Measurements from ENCODE around the gene HSPA1B. TPM values are rescaled to one million over a fixed set of nuclear protein-coding genes. Genes with fewer than 3 reads are reported as not detected.
"Not testable (repeated sequence)": the region's sequence is repeated elsewhere in the genome, so short reads cannot be mapped to it uniquely, and the experiment has no call there.

HSPA1B gene
- total RNA-seq, 1 donor from 2014 or later = 132 TPM

DNA sequence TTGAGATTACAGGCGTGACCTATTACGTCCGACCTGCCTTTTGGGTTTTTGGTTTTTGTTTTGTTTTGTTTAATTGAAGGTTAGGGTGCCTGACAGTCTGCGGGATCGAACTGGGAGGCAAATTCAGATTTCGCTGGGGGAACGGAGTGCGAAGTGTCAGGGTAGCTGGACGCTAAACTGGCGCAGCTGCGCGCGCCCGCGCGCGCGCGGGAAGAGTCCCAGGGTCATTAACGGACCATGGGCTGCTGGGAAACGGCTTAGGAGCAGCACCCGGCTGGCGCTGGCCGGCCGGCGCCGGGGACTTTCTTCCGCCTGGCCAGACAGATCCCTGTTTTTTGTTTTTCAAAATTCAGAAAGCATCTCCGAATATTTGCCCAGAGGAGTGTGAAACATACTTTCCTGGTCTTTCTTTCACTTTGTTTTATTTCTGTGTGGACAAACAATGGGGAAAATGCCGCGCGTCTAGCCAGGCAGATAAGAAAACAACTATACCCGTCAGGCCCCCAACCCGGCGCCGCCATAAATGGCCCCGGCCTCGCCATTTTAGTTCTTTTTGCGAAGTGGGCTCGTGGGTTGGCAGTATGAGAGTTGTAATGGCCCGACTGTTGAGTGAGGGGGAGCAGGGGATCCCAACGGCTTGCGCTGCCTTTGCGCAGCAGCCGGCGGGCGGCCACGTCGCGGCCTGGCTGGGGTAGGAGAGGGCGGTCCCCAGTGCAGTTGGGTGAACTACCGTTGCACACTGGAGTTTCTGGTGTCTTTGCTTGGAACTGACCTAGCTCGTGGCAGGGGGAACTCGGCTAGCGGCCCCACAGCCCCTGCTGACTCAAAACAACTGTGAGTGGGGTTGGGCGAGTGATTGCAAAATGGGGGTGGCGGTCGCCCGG lies 7.1 kb downstream of the HSPA1B start:
- Mint-ChIP-seq H3K4me1 (ENCODE audit: unreplicated experiment) (peaks cover 48% of the 10 kb centered on the region), H3K9me3 (no peaks in the 10 kb centered on the region), H3K27ac (peak overlapping the region; percentile 99), H3K4me3 (peak overlapping the region; percentile 98), H3K27me3 (no peaks in the 10 kb centered on the region), H3K36me3 (peaks cover 37% of the 10 kb centered on the region)
- peak; percentile 86 for DNase-seq (ENCODE audit: extremely low spot score, unreplicated experiment)
- TF ChIP-seq, protein P1, sequence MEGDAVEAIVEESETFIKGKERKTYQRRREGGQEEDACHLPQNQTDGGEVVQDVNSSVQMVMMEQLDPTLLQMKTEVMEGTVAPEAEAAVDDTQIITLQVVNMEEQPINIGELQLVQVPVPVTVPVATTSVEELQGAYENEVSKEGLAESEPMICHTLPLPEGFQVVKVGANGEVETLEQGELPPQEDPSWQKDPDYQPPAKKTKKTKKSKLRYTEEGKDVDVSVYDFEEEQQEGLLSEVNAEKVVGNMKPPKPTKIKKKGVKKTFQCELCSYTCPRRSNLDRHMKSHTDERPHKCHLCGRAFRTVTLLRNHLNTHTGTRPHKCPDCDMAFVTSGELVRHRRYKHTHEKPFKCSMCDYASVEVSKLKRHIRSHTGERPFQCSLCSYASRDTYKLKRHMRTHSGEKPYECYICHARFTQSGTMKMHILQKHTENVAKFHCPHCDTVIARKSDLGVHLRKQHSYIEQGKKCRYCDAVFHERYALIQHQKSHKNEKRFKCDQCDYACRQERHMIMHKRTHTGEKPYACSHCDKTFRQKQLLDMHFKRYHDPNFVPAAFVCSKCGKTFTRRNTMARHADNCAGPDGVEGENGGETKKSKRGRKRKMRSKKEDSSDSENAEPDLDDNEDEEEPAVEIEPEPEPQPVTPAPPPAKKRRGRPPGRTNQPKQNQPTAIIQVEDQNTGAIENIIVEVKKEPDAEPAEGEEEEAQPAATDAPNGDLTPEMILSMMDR (conservative IDR thresholded peaks at IDR 0.05) = no peak

DNA sequence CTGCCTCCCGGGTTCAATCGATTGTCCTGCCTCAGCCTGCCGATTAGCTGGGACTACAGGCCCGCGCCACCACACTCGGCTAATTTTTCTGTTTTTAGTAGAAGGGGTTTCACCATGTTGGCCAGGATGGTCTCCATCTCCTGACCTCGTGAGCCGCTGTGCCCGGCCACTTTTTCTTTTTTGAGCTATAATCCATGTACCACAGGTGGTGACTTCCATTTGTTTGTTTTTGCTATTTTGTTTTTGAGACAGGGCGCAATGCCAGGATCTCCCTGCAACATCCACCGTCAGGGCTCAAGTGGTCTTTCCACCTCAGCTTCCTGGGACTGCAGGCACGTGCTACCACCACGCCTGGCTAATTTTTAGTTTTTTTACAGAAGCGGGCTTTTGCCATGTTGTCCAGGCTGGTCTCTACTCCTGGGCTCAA lies 8.5 kb downstream of the HSPA1B start:
- Mint-ChIP-seq H3K4me1 (ENCODE audit: unreplicated experiment) (peaks cover 35% of the 10 kb centered on the region), H3K27ac (peak overlapping the region; percentile 99), H3K9me3 (no peaks in the 10 kb centered on the region), H3K27me3 (no peaks in the 10 kb centered on the region), H3K36me3 (peaks cover 43% of the 10 kb centered on the region), H3K4me3 (peak overlapping the region; percentile 98)
- TF ChIP-seq, protein P1 (conservative IDR thresholded peaks at IDR 0.05) = peak; percentile 4
- DNase-seq (ENCODE audit: extremely low spot score, unreplicated experiment) = no peak

DNA sequence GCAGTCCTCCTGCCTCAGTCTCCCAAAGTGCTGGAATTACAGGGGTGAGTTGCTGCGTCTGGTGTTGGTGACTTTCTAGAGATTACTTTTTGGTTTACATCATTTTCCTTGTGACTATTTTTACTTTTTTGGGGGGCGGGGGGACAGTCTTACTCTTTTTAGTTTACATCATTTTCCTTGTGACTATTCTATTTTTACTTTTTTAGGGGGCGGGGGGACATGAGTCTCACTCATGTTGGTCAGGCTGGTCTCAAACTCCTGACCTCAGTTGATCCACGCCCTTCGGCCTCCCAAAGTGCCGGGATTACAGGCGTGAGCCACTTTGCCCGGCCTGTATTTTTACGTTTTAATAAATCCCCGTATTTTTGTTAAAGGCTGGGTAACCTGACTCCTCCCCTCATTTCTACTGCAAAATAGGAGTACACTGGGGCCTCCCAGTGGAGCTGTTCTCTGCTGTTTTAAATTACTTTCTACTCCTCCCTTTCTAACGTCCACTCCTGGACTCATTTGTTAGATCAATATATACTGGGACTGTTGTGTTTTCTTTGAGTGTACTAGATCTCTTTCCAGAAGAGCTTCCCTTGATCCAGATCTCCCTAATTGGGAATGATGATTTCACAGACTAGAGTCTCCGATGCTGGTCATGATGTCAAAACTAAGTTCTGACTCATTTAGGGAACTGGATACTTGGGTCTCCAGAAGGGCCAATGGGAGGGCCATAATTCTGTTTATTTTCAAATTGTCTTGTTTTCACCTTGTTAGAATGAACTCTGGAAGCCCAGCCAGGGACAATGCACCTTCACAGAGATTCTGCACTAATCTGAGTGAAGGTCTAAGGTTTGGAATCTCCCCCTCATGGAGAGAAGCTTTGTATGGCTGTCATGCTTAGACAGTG lies 9.2 kb downstream of the HSPA1B start:
- peak overlapping the region; percentile 98 for H3K4me3 Mint-ChIP-seq
- no peaks in the 10 kb centered on the region for H3K27me3 Mint-ChIP-seq
- no peak for DNase-seq (ENCODE audit: extremely low spot score, unreplicated experiment)
- peak overlapping the region; percentile 99 for H3K27ac Mint-ChIP-seq
- no peaks in the 10 kb centered on the region for H3K9me3 Mint-ChIP-seq
- H3K4me1 Mint-ChIP-seq (ENCODE audit: unreplicated experiment) = peaks cover 35% of the 10 kb centered on the region
- TF ChIP-seq, protein P1 (conservative IDR thresholded peaks at IDR 0.05) = peak; percentile 4
- H3K36me3 Mint-ChIP-seq = peaks cover 43% of the 10 kb centered on the region

DNA sequence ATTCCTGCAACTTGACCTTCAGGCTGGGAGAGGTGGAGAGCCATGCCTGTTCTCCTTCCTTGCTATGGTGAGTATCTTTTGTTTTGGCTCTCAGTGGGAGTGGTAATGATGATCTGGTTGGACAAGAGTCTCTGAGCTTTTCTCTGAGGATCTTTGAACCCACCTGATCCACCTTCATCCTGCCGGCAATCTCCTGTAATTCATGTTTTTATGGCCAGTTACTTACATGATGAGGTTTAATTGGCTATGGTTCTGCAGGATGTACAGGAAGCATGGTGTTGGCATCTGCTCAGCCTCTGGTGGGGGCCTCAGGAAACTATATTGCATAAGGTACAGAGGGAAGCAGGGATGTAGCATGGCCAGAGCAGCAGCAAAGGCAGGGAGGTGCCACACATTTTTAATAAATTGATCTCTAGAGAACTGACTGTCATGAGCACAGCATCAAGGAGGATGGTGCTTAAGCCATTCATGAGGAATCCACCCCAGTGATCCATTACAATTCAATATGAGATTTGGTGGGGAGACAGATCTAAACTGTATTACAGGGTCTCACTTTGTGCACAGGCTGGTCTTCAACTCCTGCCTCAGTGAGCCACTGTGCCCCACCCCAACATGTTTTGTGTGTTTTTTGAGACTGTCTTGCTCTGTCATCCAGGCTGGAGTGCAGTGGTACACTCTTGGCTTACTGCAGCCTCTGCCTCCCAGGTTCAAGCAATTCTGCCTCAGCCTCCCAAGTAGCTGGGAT lies 10.0 kb downstream of the HSPA1B start:
- Mint-ChIP-seq H3K27ac (peak overlapping the region; percentile 99), H3K4me3 (peak overlapping the region; percentile 98), H3K9me3 (no peaks in the 10 kb centered on the region), H3K27me3 (no peaks in the 10 kb centered on the region), H3K4me1 (ENCODE audit: unreplicated experiment) (peaks cover 35% of the 10 kb centered on the region), H3K36me3 (peaks cover 43% of the 10 kb centered on the region)
- TF ChIP-seq, protein P1 (conservative IDR thresholded peaks at IDR 0.05) = no peak
- no peak for DNase-seq (ENCODE audit: extremely low spot score, unreplicated experiment)

DNA sequence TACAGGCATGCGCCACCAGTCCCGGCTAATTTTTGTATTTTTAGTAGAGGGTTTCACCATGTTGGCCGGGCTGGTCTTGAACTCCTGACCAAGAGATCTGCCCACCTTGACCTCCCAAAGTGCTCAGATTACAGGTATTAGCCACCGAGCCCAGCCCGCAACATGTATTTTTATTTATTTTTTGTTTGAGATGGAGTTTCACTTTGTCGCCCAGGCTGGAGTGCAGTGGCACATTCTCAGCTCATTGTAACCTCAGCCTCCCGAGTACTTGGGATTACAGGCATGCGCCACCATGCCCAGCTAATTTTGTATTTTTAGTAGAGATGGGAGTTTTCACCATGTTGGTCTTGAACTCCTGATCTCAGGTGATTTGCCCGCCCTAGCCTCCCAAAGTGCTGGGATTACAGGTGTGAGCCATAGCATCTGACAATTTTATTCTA lies 10.6 kb downstream of the HSPA1B start:
- H3K27me3 Mint-ChIP-seq; H3K9me3 Mint-ChIP-seq; DNase-seq (ENCODE audit: extremely low spot score, unreplicated experiment); H3K27ac Mint-ChIP-seq: not testable (repeated sequence)
- peaks cover 35% of the 10 kb centered on the region for H3K4me1 Mint-ChIP-seq (ENCODE audit: unreplicated experiment)
- H3K36me3 Mint-ChIP-seq = peaks cover 43% of the 10 kb centered on the region
- peak overlapping the region; percentile 98 for H3K4me3 Mint-ChIP-seq

Data from type B pancreatic cell (in vitro differentiated cells).